Stimulated activated naive CD8-positive, alpha-beta T cell treated with anti-CD3 and anti-CD28 coated beads, Interleukin-15, Interleukin-2, amounts not matched to agents 100 U/mL and 50 U/mL, for 24 hours (primary cell): Measurements from ENCODE around the gene IL15RA.
"Not testable (repeated sequence)": the region's sequence is repeated elsewhere in the genome, so short reads cannot be mapped to it uniquely, and the experiment has no call there.

Experiments
- ATAC-seq: fragments of 150-1000 bp; cut with Tn5 transposase; one replicate; pipeline ENCODE4 v1.10.0; 2021
- DNase-seq: peaks from one replicate; pipeline ENCODE4 v3.0.0; 2021

IL15RA gene

GRCh38 chr10:5951167-5951711 lies 26.1 kb downstream of the IL15RA start:
- no peak for ATAC-seq

GRCh38 chr10:5949009-5949759 lies 28.2 kb downstream of the IL15RA start:
- ATAC-seq (peak; percentile 61), DNase-seq (peak; percentile 53)

More at GRCh38 chr10:5951167-5951711, 26.1 kb downstream of the IL15RA start:
- DNase-seq, result no peak

- ATAC-seq, result no peak
- DNase-seq, result no peak
Observed at GRCh38 chr10:5948208-5948585, 29.1 kb downstream of the IL15RA start.

GRCh38 chr10:5947471-5948207 lies 29.7 kb downstream of the IL15RA start:
- DNase-seq (no peak), ATAC-seq (no peak)

GRCh38 chr10:5946786-5947185 lies 30.6 kb downstream of the IL15RA start:
- no peak for DNase-seq
- ATAC-seq, result no peak

GRCh38 chr10:5946419-5946775 lies 30.9 kb downstream of the IL15RA start:
- DNase-seq, ATAC-seq: not testable (repeated sequence)

GRCh38 chr10:5945561-5946418 lies 31.6 kb downstream of the IL15RA start:
- DNase-seq, result no peak
- ATAC-seq, result no peak

GRCh38 chr10:5945190-5945509 lies 32.2 kb downstream of the IL15RA start:
- no peak for ATAC-seq

GRCh38 chr10:5944389-5945189 lies 32.8 kb downstream of the IL15RA start:
- ATAC-seq (no peak), DNase-seq (no peak)

More at GRCh38 chr10:5945190-5945509, 32.2 kb downstream of the IL15RA start:
- DNase-seq, result no peak

GRCh38 chr10:5943536-5943935 lies 33.8 kb downstream of the IL15RA start:
- DNase-seq (no peak), ATAC-seq (no peak)

- ATAC-seq, result no peak
- DNase-seq, result no peak
Observed at GRCh38 chr10:5942474-5942873, 34.9 kb downstream of the IL15RA start.

- ATAC-seq (no peak), DNase-seq (no peak)
Observed at GRCh38 chr10:5942001-5942400, 35.3 kb downstream of the IL15RA start.

- ATAC-seq (no peak), DNase-seq (no peak)
Observed at GRCh38 chr10:5941579-5941978, 35.8 kb downstream of the IL15RA start.

GRCh38 chr10:5940807-5941218 lies 36.5 kb downstream of the IL15RA start:
- DNase-seq (no peak), ATAC-seq (no peak)

GRCh38 chr10:5938291-5938690 lies 39.1 kb downstream of the IL15RA start:
- ATAC-seq, result no peak

GRCh38 chr10:5937016-5937415 lies 40.3 kb downstream of the IL15RA start:
- ATAC-seq (no peak), DNase-seq (no peak)

More at GRCh38 chr10:5938291-5938690, 39.1 kb downstream of the IL15RA start:
- no peak for DNase-seq

GRCh38 chr10:5935628-5936027 lies 41.7 kb downstream of the IL15RA start:
- no peak for DNase-seq

GRCh38 chr10:5933909-5934546 lies 43.3 kb downstream of the IL15RA start:
- DNase-seq (no peak), ATAC-seq (no peak)

More at GRCh38 chr10:5935628-5936027, 41.7 kb downstream of the IL15RA start:
- ATAC-seq, result no peak

GRCh38 chr10:5932345-5932744 lies 45.0 kb downstream of the IL15RA start:
- ATAC-seq, result no peak
- no peak for DNase-seq

GRCh38 chr10:5930272-5930671 lies 47.1 kb downstream of the IL15RA start:
- DNase-seq (no peak), ATAC-seq (no peak)

- no peak for DNase-seq
- no peak for ATAC-seq
Observed at GRCh38 chr10:5929442-5929841, 47.9 kb downstream of the IL15RA start.
